HCT116 (cell line): Measurements from ENCODE around the gene GEMIN2. TPM values are rescaled to one million over a fixed set of nuclear protein-coding genes. Genes with fewer than 3 reads are reported as not detected.

Experiments
- ATAC-seq: fragments of 200-7000 bp; cut with Tn5 transposase; 2 replicates; pipeline ENCODE4 v1.9.1; 2020; ENCODE audit warnings: mild to moderate bottlenecking, moderate library complexity
- BruUV-seq: library from RNA; stranded (reverse); fragments of 400-500 nt; replicated peaks from 2 replicates; lab custom pipeline; 2021; lab: Mats Ljungman, UMichigan
- CTCF ChIA-PET: fragments of 300-600 bp; sonication (Branson Sonifier 250); formaldehyde crosslinking; loops from one replicate; lab custom pipeline; 2021; ENCODE audit warnings: antibody characterized with exemption; lab: Charles Lee
- POLR2A ChIA-PET: fragments of 300-600, 350-600 bp; sonication (Branson Sonifier 250); formaldehyde crosslinking; loops from one replicate; lab custom pipeline; 2021; ENCODE audit warnings: antibody characterized with exemption; lab: Charles Lee
- RAD21 ChIA-PET, 2 experiments: fragments of 300-600 bp; sonication (Branson Sonifier 250); formaldehyde crosslinking; loops; one replicate each; lab custom pipeline; 2023; ENCODE audit warnings: low total read pairs in 2 of 2; ENCODE audit not compliant: uncharacterized antibody in 2 of 2, unreplicated experiment in 2 of 2, low non-redundant PET in 1 of 2; lab: Charles Lee
- DNase-seq: peaks from one replicate; pipeline ENCODE4 v3.0.0-alpha.2; 2010; ENCODE audit warnings: low read depth, low spot score
- H2AFZ ChIP-seq: fragments of 200-600 bp; shearing (Covaris generic), sonication (generic); 2 replicates; pipeline ENCODE4 v1.6.1; 2017; ENCODE audit warnings: low read depth, mixed run types, mixed read lengths, antibody characterized with exemption, low read length; ENCODE audit not compliant: poor library complexity, severe bottlenecking
- H3K27ac ChIP-seq: 2 replicates; pipeline ENCODE4 v1.5.1; 2012; ENCODE audit warnings: low read depth, low read length
- H3K27me3 ChIP-seq: fragments of 200-600 bp; sonication (generic); 2 replicates; pipeline ENCODE4 v1.6.1; 2016; ENCODE audit warnings: mixed run types, low read length, mixed read lengths; ENCODE audit not compliant: insufficient read depth
- H3K36me3 ChIP-seq, 2 experiments: fragments of 200-500 bp in 1 of 2; fragments of 200-600 bp in 1 of 2; sonication (Bioruptor generic) in 1 of 2; sonication (generic) in 1 of 2; 2 replicates each; pipeline versions ENCODE4 v1.5.1 to v1.6.1; 2014 to 2016; ENCODE audit warnings: low read length in 2 of 2, inconsistent platforms in 1 of 2, mixed read lengths in 1 of 2, mixed run types in 1 of 2; ENCODE audit not compliant: insufficient read depth in 2 of 2, control insufficient read depth in 1 of 2
- H3K4me1 ChIP-seq, 2 experiments: fragments of 200-600 bp in 1 of 2; sonication (generic) in 1 of 2; 2 replicates each; pipeline versions ENCODE4 v1.5.1 to v1.6.1; 2012 to 2017; ENCODE audit warnings: low read length in 2 of 2, inconsistent platforms in 1 of 2, mild to moderate bottlenecking in 1 of 2, mixed read lengths in 1 of 2, mixed run types in 1 of 2, moderate library complexity in 1 of 2; ENCODE audit not compliant: insufficient read depth in 2 of 2, control insufficient read depth in 1 of 2
- H3K4me2 ChIP-seq: fragments of 200-600 bp; sonication (generic); 2 replicates; pipeline ENCODE4 v1.6.1; 2017; ENCODE audit warnings: mixed run types, low read length, mixed read lengths
- H3K4me3 ChIP-seq, 2 experiments: fragments of 200-600 bp in 1 of 2; sonication (generic) in 1 of 2; replicated peaks in 1 of 2; 2 replicates each; pipeline ENCODE4 v1.5.1; 2011 to 2016; ENCODE audit warnings: low read length in 2 of 2, control low read depth in 1 of 2, low read depth in 1 of 2, mild to moderate bottlenecking in 1 of 2, mixed read lengths in 1 of 2, mixed run types in 1 of 2
- H3K79me2 ChIP-seq: fragments of 200-600 bp; sonication (generic); 2 replicates; pipeline ENCODE4 v1.6.1; 2017; ENCODE audit warnings: mild to moderate bottlenecking, mixed run types, low read length, moderate library complexity, mixed read lengths; ENCODE audit not compliant: insufficient read depth
- H3K9ac ChIP-seq: fragments of 200-600 bp; sonication (generic); 2 replicates; pipeline ENCODE4 v1.6.1; 2016; ENCODE audit warnings: low read length, mixed read lengths
- H3K9me2 ChIP-seq: fragments of 200-600 bp; sonication (generic), shearing (Covaris generic); 2 replicates; pipeline ENCODE4 v1.6.1; 2017; ENCODE audit warnings: mixed run types, mild to moderate bottlenecking, moderate library complexity; ENCODE audit not compliant: insufficient read depth
- H3K9me3 ChIP-seq, 2 experiments: fragments of 200-500 bp in 1 of 2; fragments of 200-600 bp in 1 of 2; sonication (Bioruptor generic) in 1 of 2; sonication (generic) in 1 of 2; 2 replicates each; pipeline ENCODE4 v1.6.1; 2014 to 2017; ENCODE audit warnings: low read length in 2 of 2, mixed read lengths in 2 of 2, inconsistent platforms in 1 of 2, low read depth in 1 of 2, mild to moderate bottlenecking in 1 of 2, mixed run types in 1 of 2, moderate library complexity in 1 of 2; ENCODE audit not compliant: control insufficient read depth in 1 of 2, insufficient read depth in 1 of 2
- H4K20me1 ChIP-seq: fragments of 200-600 bp; sonication (generic), shearing (Covaris generic); 2 replicates; pipeline ENCODE4 v1.6.1; 2017; ENCODE audit warnings: mixed run types, mild to moderate bottlenecking, moderate library complexity; ENCODE audit not compliant: insufficient read depth
- CBX3 ChIP-seq: IDR thresholded peaks from 2 replicates; pipeline ENCODE4 v1.6.1; 2012; ENCODE audit warnings: low read depth
- EGR1 ChIP-seq: IDR thresholded peaks from 2 replicates; pipeline ENCODE4 v1.6.1; 2012; ENCODE audit warnings: low read depth
- EZH2phosphoT487 ChIP-seq: fragments of 200-600 bp; IDR thresholded peaks from 2 replicates; pipeline ENCODE4 v1.6.1; 2018; ENCODE audit warnings: antibody characterized with exemption, borderline replicate concordance
- JUND ChIP-seq: IDR thresholded peaks from 2 replicates; pipeline ENCODE4 v1.6.1; 2012
- POLR2A ChIP-seq: IDR thresholded peaks from 2 replicates; pipeline ENCODE4 v1.7.0; 2011; ENCODE audit warnings: borderline replicate concordance; ENCODE audit not compliant: insufficient read depth, insufficient read length; ENCODE audit errors: extremely low read depth
- SIN3A ChIP-seq: IDR thresholded peaks from 2 replicates; pipeline ENCODE4 v1.6.1; 2012; ENCODE audit warnings: low read depth
- SP1 ChIP-seq: IDR thresholded peaks from 2 replicates; pipeline ENCODE4 v1.6.1; 2012; ENCODE audit warnings: low read depth
- TCF7L2 ChIP-seq: IDR thresholded peaks from 2 replicates; pipeline ENCODE4 v1.7.0; 2011; ENCODE audit warnings: borderline replicate concordance, inconsistent platforms; ENCODE audit not compliant: insufficient read depth, insufficient read length; ENCODE audit errors: extremely low read depth
- YY1 ChIP-seq: IDR thresholded peaks from 2 replicates; pipeline ENCODE4 v1.6.1; 2011; ENCODE audit warnings: low read length, low read depth, moderate library complexity, mild to moderate bottlenecking; ENCODE audit not compliant: insufficient replicate concordance; ENCODE audit errors: extremely low read depth
- ZBTB33 ChIP-seq: IDR thresholded peaks from 2 replicates; pipeline ENCODE4 v1.6.1; 2011; ENCODE audit warnings: mild to moderate bottlenecking, low read length, moderate library complexity; ENCODE audit not compliant: insufficient replicate concordance; ENCODE audit errors: extremely low read depth
- ZFX ChIP-seq: fragments of 450-650 bp; IDR thresholded peaks from 2 replicates; pipeline ENCODE4 v1.6.1; 2017
- intact Hi-C: fragments of 100-400 bp; cut with micrococcal nuclease; formaldehyde crosslinking; loops from 2 replicates; pipeline ENCODE4 v1.10.0; 2022
- total RNA-seq: library from RNA; stranded (reverse); gene quantifications from one replicate; pipeline ENCODE4 v1.2.1, GENCODE V29; 2021; ENCODE audit not compliant: unreplicated experiment

The GEMIN2 gene
- total RNA-seq, 1 experiment from 2014 or later: 27.3 TPM

DNA sequence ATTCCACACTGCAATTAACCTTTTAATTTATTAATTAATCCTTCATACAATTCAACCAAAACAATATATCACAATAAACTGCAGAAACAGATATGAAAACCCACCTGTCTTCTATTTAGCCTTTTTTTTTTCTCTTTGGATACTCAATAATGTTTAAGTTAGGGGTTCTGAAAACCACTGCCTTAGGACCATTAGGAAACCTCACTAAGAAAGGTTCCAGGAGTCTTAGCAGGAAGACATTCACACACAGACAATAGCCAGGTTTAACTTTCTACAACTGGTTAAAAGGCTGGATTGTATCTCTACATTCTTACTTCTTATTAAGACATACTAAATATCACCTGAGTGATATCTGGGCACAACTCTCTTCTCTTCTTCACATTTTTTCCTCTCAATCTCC lies 14.4 kb upstream of the GEMIN2 start:
- Histone ChIP-seq H3K9me3 (no peaks in the 10 kb centered on the region), H3K79me2 (peaks cover 87% of the 10 kb centered on the region), H2AFZ (no peak overlapping the region), H3K4me2 (no peak overlapping the region), H3K4me1 (peaks cover 5 to 19% of the 10 kb centered on the region in 2 experiments; a peak in 3 of 4 replicates), H4K20me1 (no peaks in the 10 kb centered on the region), H3K4me3 (no peak overlapping the region), H3K9ac (no peak overlapping the region), H3K36me3 (peaks cover 3 to 4% of the 10 kb centered on the region in 2 experiments; a peak in 2 of 4 replicates), H3K27me3 (no peaks in the 10 kb centered on the region), H3K9me2 (no peaks in the 10 kb centered on the region), H3K27ac (no peak overlapping the region)
- RAD21 ChIA-PET: no interaction called here
- ATAC-seq (no peak), DNase-seq (no peak)
- POLR2A ChIA-PET: no interaction called here
- intact Hi-C loops: no loop called here
- CTCF ChIA-PET: no interaction called here
- TSS peak; percentile 11 for BruUV-seq
- TF ChIP-seq YY1 (no peak), EGR1 (no peak), CBX3 (no peak), POLR2A (no peak), SP1 (no peak), ZBTB33 (no peak), ZFX (no peak), SIN3A (no peak), EZH2phosphoT487 (no peak), TCF7L2 (no peak), JUND (no peak)
